SH-SY5Y (cell line): ENCODE data around the gene CHN1.

Experiments used
- GATA2 ChIP-seq: IDR thresholded peaks from 2 replicates; pipeline ENCODE4 v1.6.1; 2011; ENCODE audit warnings: mild to moderate bottlenecking, low read depth, low read length
- GATA3 ChIP-seq: IDR thresholded peaks from 2 replicates; pipeline ENCODE4 v1.6.1; 2011; ENCODE audit warnings: low read depth, mild to moderate bottlenecking, low read length, moderate library complexity

GRCh38 chr2:174959787-174960186 is 45.4 kb downstream of the CHN1 start:
- TF ChIP-seq GATA2 (no peak), GATA3 (no peak)
